Adipocyte (in vitro differentiated cells): ENCODE measurements around the gene KIF4B.

Source experiments
- DNase-seq: peaks from one replicate; pipeline ENCODE4 v3.0.0-alpha.2; 2015; ENCODE audit warnings: low read depth
- H3K27me3 ChIP-seq: replicated peaks from 2 replicates; pipeline ENCODE4 v1.7.0; 2013; ENCODE audit warnings: mild to moderate bottlenecking, low read length, moderate library complexity; ENCODE audit not compliant: control insufficient read depth, insufficient read depth
- H3K36me3 ChIP-seq: 2 replicates; pipeline ENCODE4 v1.7.0; 2013; ENCODE audit warnings: low read length, mild to moderate bottlenecking, moderate library complexity; ENCODE audit not compliant: control insufficient read depth, insufficient read depth, severe bottlenecking
- H3K4me1 ChIP-seq: 2 replicates; pipeline ENCODE4 v1.7.0; 2013; ENCODE audit warnings: mild to moderate bottlenecking, low read length, moderate library complexity; ENCODE audit not compliant: control insufficient read depth, insufficient read depth
- H3K4me3 ChIP-seq: 2 replicates; pipeline ENCODE4 v1.7.0; 2013; ENCODE audit warnings: mild to moderate bottlenecking, low read length, moderate library complexity
- H3K9ac ChIP-seq: 2 replicates; pipeline ENCODE4 v1.7.0; 2013; ENCODE audit warnings: mild to moderate bottlenecking, low read length, moderate library complexity
- H3K9me3 ChIP-seq: 2 replicates; pipeline ENCODE4 v1.7.0; 2013; ENCODE audit warnings: mild to moderate bottlenecking, low read length, moderate library complexity; ENCODE audit not compliant: control insufficient read depth

KIF4B gene

GRCh38 chr5:155008669-155009068 is 4.9 kb upstream of the KIF4B start:
- Histone ChIP-seq H3K9ac (no peak overlapping the region), H3K4me3 (no peak overlapping the region), H3K27me3 (peaks cover 2% of the 10 kb centered on the region), H3K36me3 (no peaks in the 10 kb centered on the region), H3K9me3 (no peaks in the 10 kb centered on the region), H3K4me1 (no peaks in the 10 kb centered on the region)
- DNase-seq: no peak

- Histone ChIP-seq H3K4me1 (no peaks in the 10 kb centered on the region), H3K4me3 (no peak overlapping the region), H3K9ac (no peak overlapping the region), H3K27me3 (peaks cover 2% of the 10 kb centered on the region), H3K36me3 (no peaks in the 10 kb centered on the region), H3K9me3 (no peaks in the 10 kb centered on the region)
- DNase-seq: no peak
Observed at GRCh38 chr5:155010881-155011280, 2.7 kb upstream of the KIF4B start.

- H3K9ac ChIP-seq: no peak overlapping the region
- H3K4me1 ChIP-seq: no peaks in the 10 kb centered on the region
- no peak for DNase-seq
Observed at GRCh38 chr5:155015239-155015638, 1.7 kb downstream of the KIF4B start.

GRCh38 chr5:155017610-155018009 is 4.1 kb downstream of the KIF4B start:
- no peak for DNase-seq
- Histone ChIP-seq H3K4me1 (no peaks in the 10 kb centered on the region), H3K9me3 (no peaks in the 10 kb centered on the region), H3K36me3 (no peaks in the 10 kb centered on the region), H3K27me3 (no peaks in the 10 kb centered on the region), H3K9ac (no peak overlapping the region), H3K4me3 (no peak overlapping the region)

More at GRCh38 chr5:155015239-155015638, 1.7 kb downstream of the KIF4B start:
- Histone ChIP-seq H3K27me3 (no peaks in the 10 kb centered on the region), H3K4me3 (no peak overlapping the region), H3K36me3 (no peaks in the 10 kb centered on the region), H3K9me3 (no peaks in the 10 kb centered on the region)

- no peak for DNase-seq
Observed at GRCh38 chr5:155019601-155020226, 6.2 kb downstream of the KIF4B start.

GRCh38 chr5:155021842-155022241 is 8.3 kb downstream of the KIF4B start:
- no peak for DNase-seq
- Histone ChIP-seq H3K9ac (no peak overlapping the region), H3K4me3 (no peak overlapping the region), H3K9me3 (no peaks in the 10 kb centered on the region), H3K36me3 (no peaks in the 10 kb centered on the region), H3K27me3 (no peaks in the 10 kb centered on the region), H3K4me1 (no peaks in the 10 kb centered on the region)

More at GRCh38 chr5:155019601-155020226, 6.2 kb downstream of the KIF4B start:
- Histone ChIP-seq H3K9me3 (no peaks in the 10 kb centered on the region), H3K36me3 (no peaks in the 10 kb centered on the region), H3K27me3 (no peaks in the 10 kb centered on the region), H3K9ac (no peak overlapping the region), H3K4me1 (no peaks in the 10 kb centered on the region), H3K4me3 (no peak overlapping the region)

- Histone ChIP-seq H3K9ac (no peak overlapping the region), H3K27me3 (no peaks in the 10 kb centered on the region), H3K4me1 (no peaks in the 10 kb centered on the region), H3K36me3 (no peaks in the 10 kb centered on the region), H3K9me3 (no peaks in the 10 kb centered on the region), H3K4me3 (no peak overlapping the region)
- no peak for DNase-seq
Observed at GRCh38 chr5:155023320-155023719, 9.8 kb downstream of the KIF4B start.

GRCh38 chr5:155024015-155024414 is 10.5 kb downstream of the KIF4B start:
- Histone ChIP-seq H3K9me3 (no peaks in the 10 kb centered on the region), H3K27me3 (no peaks in the 10 kb centered on the region), H3K4me3 (no peak overlapping the region), H3K36me3 (no peaks in the 10 kb centered on the region), H3K4me1 (no peaks in the 10 kb centered on the region), H3K9ac (no peak overlapping the region)
- no peak for DNase-seq

- no peaks in the 10 kb centered on the region for H3K36me3 ChIP-seq
- no peaks in the 10 kb centered on the region for H3K9me3 ChIP-seq
- H3K27me3 ChIP-seq: no peaks in the 10 kb centered on the region
- H3K9ac ChIP-seq: no peak overlapping the region
- no peak for DNase-seq
- no peaks in the 10 kb centered on the region for H3K4me1 ChIP-seq
- no peak overlapping the region for H3K4me3 ChIP-seq
Observed at GRCh38 chr5:155025895-155026294, 12.3 kb downstream of the KIF4B start.

GRCh38 chr5:155027993-155028629 is 14.6 kb downstream of the KIF4B start:
- H3K4me3 ChIP-seq: no peak overlapping the region
- H3K9me3 ChIP-seq: no peaks in the 10 kb centered on the region
- H3K36me3 ChIP-seq: no peaks in the 10 kb centered on the region
- no peaks in the 10 kb centered on the region for H3K27me3 ChIP-seq
- DNase-seq: no peak
- H3K4me1 ChIP-seq: no peaks in the 10 kb centered on the region
- no peak overlapping the region for H3K9ac ChIP-seq

GRCh38 chr5:155029240-155029639 is 15.7 kb downstream of the KIF4B start:
- H3K4me3 ChIP-seq: no peak overlapping the region

More at GRCh38 chr5:155029240-155029639, 15.7 kb downstream of the KIF4B start:
- Histone ChIP-seq H3K36me3 (no peaks in the 10 kb centered on the region), H3K27me3 (no peaks in the 10 kb centered on the region), H3K9ac (no peak overlapping the region), H3K4me1 (no peaks in the 10 kb centered on the region), H3K9me3 (no peaks in the 10 kb centered on the region)
- no peak for DNase-seq
